ENCODE results near the gene TDRD1.

DNA sequence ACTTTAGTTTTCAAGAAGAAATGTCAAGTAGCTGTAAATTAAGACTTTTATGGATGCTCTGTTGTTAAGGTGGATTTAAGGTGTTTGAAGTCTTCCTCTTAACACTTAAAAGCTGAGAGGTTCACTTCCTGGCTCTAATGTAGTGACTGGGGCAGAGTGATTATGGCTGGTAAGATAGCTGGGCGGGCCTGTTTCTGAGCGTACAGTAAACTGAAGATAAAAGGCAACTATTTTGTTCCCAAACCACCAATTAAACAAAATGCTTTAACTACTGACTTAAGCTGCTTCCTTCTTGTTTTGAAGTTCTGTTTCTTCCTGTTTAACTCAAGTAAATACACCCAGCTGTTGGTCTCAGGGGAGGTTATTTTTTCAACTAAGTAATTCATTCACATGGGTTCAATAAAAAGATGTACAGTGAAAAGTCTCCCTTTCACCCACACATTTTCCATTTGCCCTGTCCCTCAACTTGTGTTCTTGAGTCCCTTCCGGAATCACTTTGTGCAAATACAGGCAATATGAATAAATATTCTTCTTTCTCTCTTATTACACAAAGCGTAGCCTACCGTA, 79.2 kb downstream of the TDRD1 start:
- TF ChIP-seq, protein P1, sequence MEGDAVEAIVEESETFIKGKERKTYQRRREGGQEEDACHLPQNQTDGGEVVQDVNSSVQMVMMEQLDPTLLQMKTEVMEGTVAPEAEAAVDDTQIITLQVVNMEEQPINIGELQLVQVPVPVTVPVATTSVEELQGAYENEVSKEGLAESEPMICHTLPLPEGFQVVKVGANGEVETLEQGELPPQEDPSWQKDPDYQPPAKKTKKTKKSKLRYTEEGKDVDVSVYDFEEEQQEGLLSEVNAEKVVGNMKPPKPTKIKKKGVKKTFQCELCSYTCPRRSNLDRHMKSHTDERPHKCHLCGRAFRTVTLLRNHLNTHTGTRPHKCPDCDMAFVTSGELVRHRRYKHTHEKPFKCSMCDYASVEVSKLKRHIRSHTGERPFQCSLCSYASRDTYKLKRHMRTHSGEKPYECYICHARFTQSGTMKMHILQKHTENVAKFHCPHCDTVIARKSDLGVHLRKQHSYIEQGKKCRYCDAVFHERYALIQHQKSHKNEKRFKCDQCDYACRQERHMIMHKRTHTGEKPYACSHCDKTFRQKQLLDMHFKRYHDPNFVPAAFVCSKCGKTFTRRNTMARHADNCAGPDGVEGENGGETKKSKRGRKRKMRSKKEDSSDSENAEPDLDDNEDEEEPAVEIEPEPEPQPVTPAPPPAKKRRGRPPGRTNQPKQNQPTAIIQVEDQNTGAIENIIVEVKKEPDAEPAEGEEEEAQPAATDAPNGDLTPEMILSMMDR (conservative IDR thresholded peaks at IDR 0.05 in 1 of 2, IDR thresholded peaks at IDR 0.05 in 1 of 2; ENCODE audit: extremely low read depth in 1 of 2, insufficient read depth in 1 of 2, low read depth in 1 of 2, low read length in 2 of 2) = no peak
- TF ChIP-seq EZH2 (IDR thresholded peaks at IDR 0.05; ENCODE audit: borderline replicate concordance, low read length) = no peak
